GM19467 (cell line): ENCODE results near the gene INSL3.
"Not testable (repeated sequence)": the region's sequence is repeated elsewhere in the genome, so short reads cannot be mapped to it uniquely, and the experiment has no call there.

Source experiments
- ATAC-seq: cut with Tn5 transposase; IDR thresholded peaks from one replicate; pipeline ENCODE4 v1.9.1; 2021; ENCODE audit warnings: mild to moderate bottlenecking, moderate library complexity; ENCODE audit not compliant: unreplicated experiment

The INSL3 gene

DNA sequence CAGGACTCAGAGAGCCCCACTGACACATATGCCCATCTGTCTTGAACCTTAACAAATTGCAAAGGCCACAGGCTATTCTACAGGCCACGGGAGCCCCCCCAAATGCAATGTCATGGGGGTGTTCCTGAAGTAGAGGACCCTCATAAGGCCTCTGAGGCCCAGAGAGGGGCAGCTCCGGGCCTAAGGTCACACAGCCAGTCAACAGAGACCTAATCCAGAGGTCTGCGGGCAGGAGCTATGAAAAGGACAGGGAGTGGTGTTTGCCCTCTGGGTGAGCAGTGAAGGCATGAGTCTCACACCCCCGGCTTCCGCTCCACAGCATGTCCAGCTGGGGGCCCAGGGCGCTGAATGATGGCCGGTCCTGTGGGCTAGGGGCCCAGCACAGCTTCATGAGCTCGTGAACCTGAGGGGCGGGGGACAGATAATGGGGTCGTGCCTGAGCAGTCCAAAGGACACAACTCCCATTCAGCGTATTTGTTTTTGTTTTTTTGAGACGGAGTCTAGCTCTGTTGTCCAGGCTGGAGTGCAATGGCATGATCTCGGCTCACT, 5.3 kb upstream of the INSL3 start:
- no peak for ATAC-seq

DNA sequence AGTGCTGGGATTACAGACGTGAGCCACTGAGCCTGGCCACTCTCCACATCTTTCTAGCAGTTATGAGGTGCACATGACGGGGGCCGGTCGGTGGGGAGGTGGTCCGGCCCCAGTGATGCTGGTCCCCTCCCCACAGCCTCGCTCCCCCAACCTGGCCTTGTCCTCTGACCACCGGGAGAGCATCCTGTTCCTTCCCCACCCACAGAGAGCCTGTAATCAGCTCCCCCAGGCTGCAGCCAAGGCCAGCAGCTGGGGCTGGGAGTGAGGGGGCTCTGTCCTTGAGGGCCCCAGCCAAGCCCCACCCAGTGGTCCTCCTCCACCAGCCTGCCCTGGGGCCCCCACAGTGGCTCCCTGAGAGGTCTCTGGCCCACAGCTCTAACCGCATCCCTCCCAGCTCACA, 3.0 kb upstream of the INSL3 start:
- no peak for ATAC-seq

GRCh38 chr19:17817668-17818363, 3.5 kb downstream of the INSL3 start:
- ATAC-seq, result no peak

GRCh38 chr19:17812099-17812498, 9.2 kb downstream of the INSL3 start:
- no peak for ATAC-seq

- no peak for ATAC-seq
Observed at GRCh38 chr19:17811681-17812080, 9.6 kb downstream of the INSL3 start.

DNA sequence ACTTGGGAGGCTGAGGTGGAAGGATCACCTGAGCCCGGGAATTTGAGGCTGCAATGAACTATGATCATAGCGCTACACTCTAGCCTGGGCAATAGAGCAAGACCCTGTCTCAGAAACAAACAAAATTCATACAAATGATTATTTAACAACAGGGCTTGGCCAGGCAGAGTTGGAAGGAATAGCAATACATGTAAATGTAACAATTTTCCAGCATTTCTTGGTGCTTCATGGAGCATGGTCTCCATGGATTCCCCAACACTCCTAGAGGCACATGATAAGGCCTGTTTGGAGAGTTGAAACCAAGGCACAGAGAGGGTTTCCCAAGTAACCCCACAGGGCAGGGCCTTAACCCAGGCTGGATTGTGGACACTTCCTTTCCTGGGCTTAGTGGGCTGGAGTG, 10.2 kb downstream of the INSL3 start:
- ATAC-seq, result no peak

- ATAC-seq, result no peak
Observed at GRCh38 chr19:17807731-17808316, 13.5 kb downstream of the INSL3 start.

DNA sequence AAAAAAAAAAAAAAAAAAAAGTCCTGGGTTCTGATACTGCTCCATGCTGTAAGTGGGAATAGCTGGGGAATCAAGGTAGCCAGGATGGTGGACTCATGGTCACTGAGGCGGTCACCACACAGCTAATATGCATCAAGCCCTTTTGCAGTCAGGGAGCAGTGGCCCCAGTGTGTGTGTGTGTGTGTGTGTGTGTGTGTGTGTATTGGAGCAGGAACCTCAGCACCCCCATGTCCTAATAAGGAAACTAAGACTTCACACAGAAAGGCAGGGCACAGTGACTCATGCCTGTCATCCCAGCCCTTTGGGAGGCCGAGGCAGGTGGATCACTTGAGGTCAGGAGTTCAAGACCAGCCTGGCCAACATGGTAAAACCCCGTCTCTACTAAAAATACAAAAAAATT, 14.4 kb downstream of the INSL3 start:
- no peak for ATAC-seq

DNA sequence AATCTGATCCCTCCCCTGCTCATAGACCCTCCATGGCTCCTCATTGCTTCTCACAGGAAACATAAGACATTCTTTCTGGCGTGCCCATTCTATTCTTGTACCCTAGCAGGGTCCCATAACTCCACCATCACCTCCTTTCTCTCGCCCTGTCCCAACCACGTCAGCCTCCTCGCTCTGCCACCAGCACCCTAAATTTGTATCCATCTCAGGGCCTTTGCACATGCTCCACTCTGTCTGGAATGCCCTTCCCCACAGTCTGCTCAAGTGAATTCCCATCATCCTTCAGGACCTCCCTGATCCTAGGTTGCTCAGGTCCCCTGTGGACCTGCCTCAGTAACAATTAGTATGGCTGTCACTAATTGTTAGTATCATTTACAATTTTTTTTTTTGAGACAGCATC, 15.9 kb downstream of the INSL3 start:
- ATAC-seq, result no peak

DNA sequence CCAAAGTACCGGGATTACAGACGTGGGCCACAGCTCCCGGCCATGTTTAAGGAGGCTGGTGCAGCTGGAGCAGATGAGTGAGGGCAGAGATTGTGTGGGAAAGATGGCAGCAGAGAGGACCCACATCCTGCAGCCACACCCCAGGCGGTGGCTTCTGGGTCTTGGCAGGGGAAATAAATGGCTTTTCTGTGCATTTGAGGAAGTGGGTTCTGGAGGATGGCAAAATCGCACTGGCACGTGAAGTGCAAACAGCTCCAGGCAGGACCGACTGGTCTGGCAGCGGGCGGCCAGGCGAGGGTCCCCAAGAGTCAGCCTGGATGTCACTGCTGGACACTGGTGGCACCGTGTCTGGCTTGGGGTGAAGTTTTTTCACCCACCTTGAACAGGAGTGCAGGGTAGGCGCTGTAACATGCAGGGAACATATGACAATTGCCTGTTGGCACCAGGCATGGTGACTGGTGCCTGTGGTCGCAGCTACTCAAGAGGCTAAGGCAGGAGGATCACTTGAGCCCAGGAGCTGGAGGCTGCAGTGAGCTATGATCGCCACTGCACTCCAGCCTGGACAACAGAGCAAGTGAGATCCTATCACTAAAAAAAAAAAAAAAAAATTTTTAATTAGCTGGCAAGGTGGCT, 17.9 kb downstream of the INSL3 start:
- ATAC-seq, result no peak

- no peak for ATAC-seq
Observed at GRCh38 chr19:17802137-17802858, 19.0 kb downstream of the INSL3 start.

GRCh38 chr19:17798599-17798998, 22.7 kb downstream of the INSL3 start:
- ATAC-seq, result not testable (repeated sequence)

DNA sequence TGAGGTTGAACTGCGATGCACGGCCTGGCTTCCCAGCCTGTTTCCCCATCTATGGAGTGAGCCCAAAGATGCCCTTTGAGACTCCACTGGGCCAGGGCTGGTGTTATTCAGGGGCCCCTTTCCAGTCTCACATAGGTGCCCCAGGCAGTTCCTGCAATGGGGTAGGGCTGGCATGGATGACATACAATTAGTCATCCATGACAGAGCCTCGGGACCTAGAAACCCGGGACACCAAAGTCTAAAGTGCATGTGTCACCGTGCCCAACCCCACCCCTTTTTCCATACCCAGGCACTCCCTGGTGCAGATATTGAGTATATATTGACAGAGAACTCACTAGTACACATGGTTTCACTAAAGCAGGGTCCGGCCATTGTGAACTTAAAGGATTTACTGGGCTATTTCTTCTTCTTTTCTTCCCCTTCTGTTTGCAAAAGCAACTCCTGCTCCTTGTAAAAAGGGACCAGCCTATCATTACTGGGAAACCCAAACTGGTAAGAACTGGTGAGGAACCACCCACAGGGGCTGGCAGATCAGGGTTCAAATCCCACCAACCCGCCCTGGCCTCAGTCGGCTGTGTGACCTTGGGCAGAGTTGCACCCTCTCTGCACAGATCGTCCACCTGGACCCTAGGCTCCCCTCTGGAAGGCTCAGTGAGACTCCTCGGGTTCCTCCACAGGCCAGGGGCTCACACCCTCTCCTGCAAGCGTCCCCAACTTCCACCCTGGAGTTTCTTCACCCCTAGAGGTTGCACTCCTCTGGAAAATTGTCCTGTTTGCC, 23.7 kb downstream of the INSL3 start:
- ATAC-seq, result no peak

DNA sequence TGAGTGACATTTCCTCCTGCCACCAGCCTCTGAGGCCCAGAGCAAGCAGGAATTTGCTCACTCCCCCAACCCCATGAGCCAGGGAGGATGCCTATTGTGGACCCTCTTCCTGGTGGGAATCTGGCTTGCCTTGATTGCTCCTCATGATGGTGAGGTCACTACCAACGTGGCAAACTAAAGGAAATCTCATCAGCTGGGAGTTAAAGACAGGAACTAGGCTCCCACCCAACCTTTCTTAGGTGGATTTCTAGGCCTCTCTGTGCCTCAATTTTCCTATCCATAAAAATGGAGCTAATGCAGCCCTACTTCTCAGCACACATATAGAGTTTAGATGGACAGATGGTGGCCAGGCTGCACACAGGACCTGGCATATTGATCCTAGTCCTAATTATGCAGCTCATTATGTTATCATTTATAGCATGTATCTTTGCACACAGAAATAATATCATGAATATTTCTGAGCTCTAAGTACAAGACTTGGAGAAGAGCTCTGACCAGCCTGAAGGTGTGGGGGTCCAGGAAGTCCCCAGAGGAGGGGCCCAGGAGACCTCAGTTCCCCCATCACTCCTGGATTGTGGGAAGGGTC, 24.4 kb downstream of the INSL3 start:
- ATAC-seq, result no peak

- ATAC-seq, result no peak
Observed at GRCh38 chr19:17796013-17796837, 25.1 kb downstream of the INSL3 start.

DNA sequence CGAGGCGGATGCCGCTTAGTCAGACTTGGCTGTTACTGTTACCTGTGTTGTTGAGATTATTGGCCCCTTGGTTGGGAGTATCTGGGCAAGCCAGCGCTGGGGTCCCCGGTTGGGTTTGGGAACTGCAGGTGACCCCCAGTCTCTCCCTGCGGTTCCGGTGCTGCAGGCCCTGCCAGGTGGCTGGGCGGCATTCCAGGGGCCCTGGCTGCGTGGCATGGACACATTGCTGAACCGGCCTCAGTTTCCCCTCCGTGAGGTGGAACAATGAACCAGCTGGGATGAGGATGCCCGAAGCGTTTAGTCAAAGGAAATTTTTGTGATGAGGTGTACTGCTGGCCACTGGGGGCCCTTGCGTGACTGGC, 25.8 kb downstream of the INSL3 start:
- no peak for ATAC-seq

- ATAC-seq, result no peak
Observed at GRCh38 chr19:17794731-17795494, 26.4 kb downstream of the INSL3 start, which contains the start of gene B3GNT3. Gene B3GNT3 (plus strand): TSS chr19:17795138. CDS start chr19:17807808, 12,670 bp downstream.

DNA sequence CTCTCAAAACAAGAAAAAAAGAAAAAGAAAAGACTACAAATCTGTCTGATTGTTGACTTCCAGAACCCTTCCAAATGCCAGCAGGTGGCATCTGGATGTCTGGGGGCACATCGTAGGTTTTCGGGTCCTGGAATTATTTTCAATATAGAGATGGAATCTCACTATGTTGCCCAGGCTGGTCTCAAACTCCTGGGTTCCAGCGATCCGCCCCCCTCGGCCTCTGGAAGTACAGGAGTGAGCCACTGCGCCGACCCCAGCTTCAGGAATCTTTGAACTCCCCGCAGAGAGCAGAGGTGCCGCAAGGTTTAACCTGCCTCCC, 26.9 kb downstream of the INSL3 start:
- no peak for ATAC-seq
